PC-9 (cell line): ENCODE measurements around the gene TRPV2. TPM values are rescaled to one million over a fixed set of nuclear protein-coding genes. Genes with fewer than 3 reads are reported as not detected.
"Not testable (repeated sequence)": the region's sequence is repeated elsewhere in the genome, so short reads cannot be mapped to it uniquely, and the experiment has no call there.

ENCODE experiments used
- BruUV-seq: library from RNA; stranded (reverse); fragments of 400-500 nt; replicated peaks from 2 replicates; lab custom pipeline; 2021; lab: Mats Ljungman, UMichigan
- CTCF ChIA-PET: fragments of 300-600 bp; sonication (Branson Sonifier 250); formaldehyde crosslinking; loops from one replicate; lab custom pipeline; 2022; ENCODE audit warnings: antibody characterized with exemption; lab: Charles Lee
- POLR2A ChIA-PET: fragments of 300-600 bp; sonication (Branson Sonifier 250); formaldehyde crosslinking; loops from one replicate; lab custom pipeline; 2022; ENCODE audit warnings: antibody characterized with exemption; ENCODE audit not compliant: unreplicated experiment; lab: Charles Lee
- DNase-seq, 2 experiments: peaks; one replicate each; pipeline versions ENCODE4 v3.0.0 to v3.0.0-alpha.2; 2015 to 2022; ENCODE audit warnings: mixed read lengths in 1 of 2
- H2AFZ ChIP-seq: fragments of 200-600 bp; sonication (generic); 2 replicates; pipeline ENCODE4 v1.8.1; 2017; ENCODE audit warnings: antibody characterized with exemption
- H3F3A ChIP-seq: fragments of 200-600 bp; sonication (generic); 2 replicates; pipeline ENCODE4 v1.8.1; 2017; ENCODE audit warnings: antibody characterized with exemption, mild to moderate bottlenecking, low read depth; ENCODE audit not compliant: insufficient read depth
- H3K27ac ChIP-seq: fragments of 200-600 bp; sonication (generic); 2 replicates; pipeline ENCODE4 v1.6.1; 2016; ENCODE audit warnings: mixed run types
- H3K27me3 ChIP-seq: fragments of 200-600 bp; sonication (generic); 2 replicates; pipeline ENCODE4 v1.6.1; 2016; ENCODE audit warnings: low read depth, mixed run types; ENCODE audit not compliant: insufficient read depth
- H3K36me3 ChIP-seq: fragments of 200-600 bp; sonication (generic); 2 replicates; pipeline ENCODE4 v1.6.1; 2016; ENCODE audit warnings: low read depth, mixed run types
- H3K4me1 ChIP-seq: fragments of 200-600 bp; sonication (generic); replicated peaks from 2 replicates; pipeline ENCODE4 v1.6.1; 2016; ENCODE audit warnings: mixed run types; ENCODE audit not compliant: insufficient read depth
- H3K4me2 ChIP-seq: fragments of 200-600 bp; sonication (generic); 2 replicates; pipeline ENCODE4 v1.6.1; 2017; ENCODE audit warnings: mixed run types
- H3K4me3 ChIP-seq: fragments of 200-600 bp; sonication (generic); 2 replicates; pipeline ENCODE4 v1.6.1; 2016; ENCODE audit warnings: mixed run types
- H3K79me2 ChIP-seq: fragments of 200-600 bp; sonication (generic); 2 replicates; pipeline ENCODE4 v1.6.1; 2017; ENCODE audit warnings: low read depth, mixed run types
- H3K9me2 ChIP-seq: fragments of 200-600 bp; sonication (generic); 2 replicates; pipeline ENCODE4 v1.8.1; 2017; ENCODE audit warnings: mild to moderate bottlenecking; ENCODE audit not compliant: insufficient read depth
- H3K9me3 ChIP-seq: fragments of 200-600 bp; sonication (generic); 2 replicates; pipeline ENCODE4 v1.8.1; 2016; ENCODE audit warnings: low read depth; ENCODE audit not compliant: insufficient read depth
- H4K20me1 ChIP-seq: fragments of 200-600 bp; sonication (generic); 2 replicates; pipeline ENCODE4 v1.8.1; 2017; ENCODE audit not compliant: insufficient read depth
- CTCF ChIP-seq: fragments of 200-600 bp; sonication (generic); conservative IDR thresholded peaks from 2 replicates; pipeline ENCODE4 v1.6.1; 2017; ENCODE audit warnings: mixed run types, antibody characterized with exemption, mild to moderate bottlenecking, moderate library complexity
- EZH2 ChIP-seq: fragments of 200-600 bp; sonication (generic); IDR thresholded peaks from 2 replicates; pipeline ENCODE4 v1.8.0; 2017; ENCODE audit warnings: antibody characterized with exemption, low read depth
- intact Hi-C: fragments of 100-400 bp; cut with micrococcal nuclease; formaldehyde crosslinking; loops from one replicate; pipeline ENCODE4 v1.10.0; 2022; ENCODE audit not compliant: unreplicated experiment
- total RNA-seq: library from RNA; stranded (reverse); gene quantifications from 2 replicates; pipeline ENCODE4 v1.2.3, GENCODE V29; 2021

TRPV2 gene
- total RNA-seq, 1 experiment from 2014 or later = 5.3 TPM

- no peaks in the 10 kb centered on the region for H3K36me3 ChIP-seq
- H3K79me2 ChIP-seq = no peaks in the 10 kb centered on the region
- H3K9me3 ChIP-seq = no peaks in the 10 kb centered on the region
- DNase-seq = no peak
- no peaks in the 10 kb centered on the region for H3K4me1 ChIP-seq
- no peak overlapping the region for H3K27ac ChIP-seq
- no peaks in the 10 kb centered on the region for H3K9me2 ChIP-seq
- peaks cover 11% of the 10 kb centered on the region for H4K20me1 ChIP-seq
- H3F3A ChIP-seq = peaks cover 21% of the 10 kb centered on the region
- H2AFZ ChIP-seq = no peak overlapping the region
- no peak for TF ChIP-seq CTCF
- no peak for TF ChIP-seq EZH2
- H3K4me2 ChIP-seq = no peak overlapping the region
- H3K4me3 ChIP-seq = no peak overlapping the region
- CTCF ChIA-PET = no interaction called here
- POLR2A ChIA-PET = interaction anchor here (0.6 kb wide), 1 partner anchor 71 kb away, joined by 9 read pairs; no protein-coding TSS in a partner anchor
- no TSS peak for BruUV-seq
- intact Hi-C loops = no loop called here
- H3K27me3 ChIP-seq = no peaks in the 10 kb centered on the region
Measured at GRCh38 chr17:16450028-16450427, 34.7 kb downstream of the TRPV2 start.

- H4K20me1 ChIP-seq, H3K4me3 ChIP-seq, H3K27ac ChIP-seq, DNase-seq, H3K9me2 ChIP-seq, H3K27me3 ChIP-seq, BruUV-seq, H3K79me2 ChIP-seq, H2AFZ ChIP-seq, H3K9me3 ChIP-seq, H3K36me3 ChIP-seq, H3K4me1 ChIP-seq, H3K4me2 ChIP-seq, POLR2A ChIA-PET, intact Hi-C loops: not testable (repeated sequence)
- CTCF ChIA-PET = interaction anchor here (0.9 to 1.8 kb wide), 2 partner anchors 50 to 69 kb away, joined by 6 to 21 read pairs; no protein-coding TSS in a partner anchor
- peaks cover 13% of the 10 kb centered on the region; the same call in 1 of the 2 replicates for H3F3A ChIP-seq
Measured at GRCh38 chr17:16452268-16452667, 36.9 kb downstream of the TRPV2 start.

DNA sequence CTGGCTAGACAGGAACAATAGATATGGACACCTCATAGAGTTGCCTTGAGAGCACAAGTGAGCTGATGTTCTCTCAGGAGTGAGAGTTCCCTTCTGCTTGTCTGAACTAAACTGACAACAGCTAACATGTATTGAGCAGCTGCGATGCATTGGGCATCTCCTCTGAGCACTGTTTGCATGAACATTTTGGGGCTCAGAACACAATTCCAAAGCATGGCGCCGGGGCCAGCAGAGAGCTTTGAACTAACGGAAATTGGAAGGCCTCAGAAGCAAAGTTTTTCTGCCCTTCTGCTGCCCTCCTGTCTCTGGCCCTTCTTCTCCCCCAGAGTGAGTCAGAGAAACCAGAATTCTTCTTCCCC lies 38.1 kb downstream of the TRPV2 start:
- Histone ChIP-seq H3K4me3 (no peak overlapping the region), H3K36me3 (no peaks in the 10 kb centered on the region), H3K27ac (no peak overlapping the region), H3K79me2 (no peaks in the 10 kb centered on the region), H2AFZ (no peak overlapping the region), H4K20me1 (no peaks in the 10 kb centered on the region; the same call in none of the 2 replicates), H3K4me1 (no peaks in the 10 kb centered on the region), H3K9me3 (no peaks in the 10 kb centered on the region), H3K4me2 (no peak overlapping the region), H3K27me3 (no peaks in the 10 kb centered on the region), H3F3A (peaks cover 13% of the 10 kb centered on the region; the same call in 1 of the 2 replicates), H3K9me2 (no peaks in the 10 kb centered on the region)
- DNase-seq = no peak
- BruUV-seq = no TSS peak
- POLR2A ChIA-PET = interaction anchor here (0.6 to 1.2 kb wide), 3 partner anchors 12 to 83 kb away, joined by 3 to 5 read pairs (median 4); no protein-coding TSS in a partner anchor
- TF ChIP-seq EZH2 (no peak), CTCF (peak; percentile 0; the same call in 1 of the 2 replicates)
- intact Hi-C loops = loop anchor here (1.0 kb wide), 1 partner anchor 68 kb away; no protein-coding TSS in a partner anchor
- CTCF ChIA-PET = interaction anchor here (0.6 to 1.8 kb wide), 7 partner anchors 13 to 136 kb away, joined by 3 to 21 read pairs (median 3); no protein-coding TSS in a partner anchor
